H1 (cell line): Measurements from ENCODE around the gene PCDHGB5. TPM values are rescaled to one million over a fixed set of nuclear protein-coding genes. Genes with fewer than 3 reads are reported as not detected.

Experiments used
- CTCF ChIA-PET: fragments of 300-600 bp; sonication (Branson Sonifier 250); formaldehyde crosslinking; loops from one replicate; lab custom pipeline; 2021; ENCODE audit not compliant: partially characterized antibody; lab: Charles Lee
- POLR2A ChIA-PET: fragments of 300-600 bp; sonication (Branson Sonifier 250); formaldehyde crosslinking; loops from one replicate; lab custom pipeline; 2021; ENCODE audit warnings: inconsistent platforms; ENCODE audit not compliant: partially characterized antibody; lab: Charles Lee
- DNase-seq, 2 experiments: peaks; one replicate each; pipeline versions ENCODE4 v3.0.0 to v3.0.0-alpha.2; 2010 to 2022; ENCODE audit warnings: low spot score in 2 of 2, low read depth in 1 of 2, mixed read lengths in 1 of 2
- FAIRE-seq: peaks from 2 replicates; lab custom pipeline; 2011; peaks lifted over from hg19 to GRCh38; lab: Jason Lieb, UNC
- H2AFZ ChIP-seq: 2 replicates; pipeline ENCODE4 v1.8.1; 2012; ENCODE audit warnings: low read length, inconsistent platforms
- H2AK5ac ChIP-seq: 2 replicates; pipeline ENCODE4 v1.6.1; 2013; ENCODE audit warnings: low read depth, low read length
- H2BK120ac ChIP-seq: replicated peaks from 2 replicates; pipeline ENCODE3; 2013; ENCODE audit warnings: low read depth, low read length, inconsistent platforms
- H2BK12ac ChIP-seq: 2 replicates; pipeline ENCODE4 v1.6.1; 2013; ENCODE audit warnings: low read depth, low read length
- H2BK15ac ChIP-seq: 2 replicates; pipeline ENCODE4 v1.6.1; 2013; ENCODE audit warnings: low read length
- H2BK20ac ChIP-seq: 2 replicates; pipeline ENCODE4 v1.6.1; 2013; ENCODE audit warnings: low read length
- H2BK5ac ChIP-seq: 2 replicates; pipeline ENCODE4 v1.6.1; 2013; ENCODE audit warnings: low read depth, low read length
- H3K14ac ChIP-seq: 2 replicates; pipeline ENCODE4 v1.6.1; 2013; ENCODE audit warnings: inconsistent platforms; ENCODE audit not compliant: insufficient read length
- H3K18ac ChIP-seq: 2 replicates; pipeline ENCODE4 v1.6.1; 2013; ENCODE audit warnings: low read length; ENCODE audit errors: extremely low read depth
- H3K23ac ChIP-seq: 2 replicates; pipeline ENCODE4 v1.6.1; 2013; ENCODE audit warnings: inconsistent platforms; ENCODE audit not compliant: insufficient read length
- H3K23me2 ChIP-seq: 2 replicates; pipeline ENCODE4 v1.6.1; 2013; ENCODE audit warnings: low read depth, low read length
- H3K27ac ChIP-seq: 2 replicates; pipeline ENCODE4 v1.6.1; 2011; ENCODE audit warnings: low read depth, low read length, inconsistent platforms
- H3K27me3 ChIP-seq, 4 experiments: replicated peaks in 1 of 4; 1 replicate in 1 of 4; 2 replicates in 3 of 4; pipeline versions ENCODE4 v1.6.1 to v1.8.1; 2011 to 2013; ENCODE audit warnings: low read length in 3 of 4, mild to moderate bottlenecking in 3 of 4, inconsistent platforms in 2 of 4, mixed read lengths in 2 of 4, moderate library complexity in 1 of 4; ENCODE audit not compliant: control insufficient read depth in 3 of 4, insufficient read depth in 3 of 4; ENCODE audit errors: extremely low read depth in 1 of 4
- H3K36me3 ChIP-seq, 4 experiments: 2 replicates each; pipeline versions ENCODE4 v1.6.1 to v1.8.1; 2011 to 2013; ENCODE audit warnings: mild to moderate bottlenecking in 4 of 4, low read length in 3 of 4, moderate library complexity in 2 of 4, control low read depth in 1 of 4, inconsistent platforms in 1 of 4; ENCODE audit not compliant: insufficient read depth in 4 of 4, control insufficient read depth in 2 of 4
- H3K4ac ChIP-seq: replicated peaks from 2 replicates; pipeline ENCODE3; 2013; ENCODE audit warnings: low read length, low read depth, mixed read lengths, inconsistent platforms; ENCODE audit not compliant: insufficient read length
- H3K4me1 ChIP-seq, 4 experiments: replicated peaks in 1 of 4; 1 replicate in 1 of 4; 2 replicates in 3 of 4; pipeline versions ENCODE4 v1.6.1 to v1.8.1; 2011 to 2013; ENCODE audit warnings: low read length in 3 of 4, inconsistent platforms in 2 of 4, mixed read lengths in 1 of 4; ENCODE audit not compliant: insufficient read depth in 4 of 4, control insufficient read depth in 3 of 4
- H3K4me2 ChIP-seq, 2 experiments: 2 replicates each; pipeline versions ENCODE4 v1.6.1 to v1.8.1; 2011 to 2013; ENCODE audit warnings: low read depth in 2 of 2, low read length in 2 of 2, control low read depth in 1 of 2, inconsistent platforms in 1 of 2, mild to moderate bottlenecking in 1 of 2; ENCODE audit not compliant: insufficient read depth in 1 of 2
- H3K4me3 ChIP-seq, 4 experiments: fragments of 200-600, 300-600 bp in 1 of 4; sonication (generic), shearing (Covaris generic), sonication (Bioruptor Twin) in 1 of 4; 2 replicates each; pipeline versions ENCODE4 v1.5.1 to v1.8.1; 2011 to 2016; ENCODE audit warnings: low read length in 4 of 4, low read depth in 3 of 4, control low read depth in 2 of 4, inconsistent platforms in 2 of 4, mild to moderate bottlenecking in 2 of 4, mixed read lengths in 1 of 4, moderate library complexity in 1 of 4; ENCODE audit not compliant: insufficient read depth in 2 of 4; ENCODE audit errors: extremely low read depth in 1 of 4
- H3K56ac ChIP-seq: replicated peaks from 2 replicates; pipeline ENCODE3; 2013; ENCODE audit warnings: low read depth, mild to moderate bottlenecking, mixed read lengths, low read length, inconsistent platforms; ENCODE audit not compliant: insufficient read length
- H3K79me1 ChIP-seq: 2 replicates; pipeline ENCODE4 v1.6.1; 2013; ENCODE audit warnings: low read depth, low read length, control low read depth
- H3K79me2 ChIP-seq, 2 experiments: 2 replicates each; pipeline versions ENCODE4 v1.6.1 to v1.8.1; 2012 to 2013; ENCODE audit warnings: low read length in 2 of 2, mild to moderate bottlenecking in 2 of 2, inconsistent platforms in 1 of 2; ENCODE audit not compliant: insufficient read depth in 2 of 2, control insufficient read depth in 1 of 2
- H3K9ac ChIP-seq, 4 experiments: replicated peaks in 1 of 4; 1 replicate in 1 of 4; 2 replicates in 3 of 4; pipeline versions ENCODE4 v1.6.1 to v1.8.1; 2011 to 2013; ENCODE audit warnings: low read depth in 3 of 4, low read length in 3 of 4, control low read depth in 2 of 4, mild to moderate bottlenecking in 2 of 4, moderate library complexity in 2 of 4, inconsistent platforms in 1 of 4; ENCODE audit errors: extremely low read depth in 1 of 4
- H3K9me3 ChIP-seq, 2 experiments: 2 replicates each; pipeline versions ENCODE4 v1.6.1 to v1.8.1; 2012 to 2013; ENCODE audit warnings: mild to moderate bottlenecking in 2 of 2, moderate library complexity in 2 of 2, control low read depth in 1 of 2, inconsistent platforms in 1 of 2, low read depth in 1 of 2, low read length in 1 of 2, mixed read lengths in 1 of 2; ENCODE audit not compliant: insufficient read depth in 2 of 2
- H4K20me1 ChIP-seq, 2 experiments: replicated peaks in 1 of 2; 2 replicates each; pipeline versions ENCODE3 to v1.8.1; 2011 to 2013; ENCODE audit warnings: inconsistent platforms in 2 of 2, low read length in 2 of 2, mild to moderate bottlenecking in 1 of 2; ENCODE audit not compliant: insufficient read depth in 2 of 2, control insufficient read depth in 1 of 2
- H4K5ac ChIP-seq: 2 replicates; pipeline ENCODE4 v1.6.1; 2013; ENCODE audit warnings: low read length, low read depth, mixed read lengths, inconsistent platforms; ENCODE audit not compliant: insufficient read length
- H4K8ac ChIP-seq: 2 replicates; pipeline ENCODE4 v1.8.0; 2013; ENCODE audit warnings: mild to moderate bottlenecking, moderate library complexity, low read length, inconsistent platforms; ENCODE audit not compliant: insufficient read depth; ENCODE audit errors: extremely low read depth
- H4K91ac ChIP-seq: replicated peaks from 2 replicates; pipeline ENCODE3; 2013; ENCODE audit warnings: low read length, mixed read lengths, inconsistent platforms; ENCODE audit not compliant: insufficient read length
- ATF3 ChIP-seq: IDR thresholded peaks from 2 replicates; pipeline ENCODE4 v1.6.1; 2011; ENCODE audit warnings: low read depth, mild to moderate bottlenecking, low read length; ENCODE audit not compliant: insufficient read depth
- CBX5 ChIP-seq: fragments of 300-800, 300-1000 bp; sonication (generic); IDR thresholded peaks from 2 replicates; pipeline ENCODE4 v1.7.1; 2016; ENCODE audit warnings: antibody characterized with exemption, low read length, low read depth
- RNF2 ChIP-seq: fragments of 200-900, 300-1000 bp; sonication (generic); IDR thresholded peaks from 2 replicates; pipeline ENCODE4 v1.7.1; 2016; ENCODE audit warnings: borderline replicate concordance, low read depth, mild to moderate bottlenecking, antibody characterized with exemption, low read length; ENCODE audit not compliant: poor library complexity, severe bottlenecking; ENCODE audit errors: missing control alignments
- SAP30 ChIP-seq: fragments of 300-600 bp; sonication (generic); IDR thresholded peaks from 2 replicates; pipeline ENCODE4 v1.7.1; 2012; ENCODE audit warnings: low read length, moderate library complexity, mild to moderate bottlenecking, inconsistent platforms; ENCODE audit not compliant: insufficient read depth, insufficient replicate concordance
- SP4 ChIP-seq: IDR thresholded peaks from 2 replicates; pipeline ENCODE4 v1.6.1; 2012; ENCODE audit warnings: low read length, inconsistent platforms
- WGBS, 2 experiments: shearing (Covaris generic) in 1 of 2; methylation state at CpG; one replicate each; pipeline versions ENCODE4 v1.1.6 to v1.1.7; 2013 to 2015; ENCODE audit warnings: low lambda C conversion rate in 2 of 2, mixed read lengths in 2 of 2, inconsistent platforms in 1 of 2, low coverage in 1 of 2, missing lambda C conversion rate in 1 of 2; ENCODE audit not compliant: insufficient replicate concordance in 2 of 2, insufficient coverage in 1 of 2, insufficient read length in 1 of 2; ENCODE audit errors: extremely low coverage in 1 of 2, missing lambda C conversion rate in 1 of 2; 5-methylcytosine and 5-hydroxymethylcytosine counted together
- polyA plus RNA-seq, 7 experiments: library from polyadenylated mRNA; depleted of rRNA in 3 of 7; stranded (reverse) in 5 of 7; unstranded in 2 of 7; fragments of >200 nt in 5 of 7; fragments of 200-250 nt in 2 of 7; gene quantifications; 1 replicate in 5 of 7; 2 replicates in 1 of 7; 4 replicates in 1 of 7; pipeline versions ENCODE4 v1.2.1 to v1.2.3, GENCODE V29; 2011 to 2013; ENCODE audit warnings: missing spikeins in 2 of 7, mixed read lengths in 2 of 7
- total RNA-seq: library from RNA; stranded (reverse); fragmentation: NEBNext Ultra II Directional; extraction: Animal tissue kit (Norgen Biotek cat#: 25700); gene quantifications from 2 replicates; pipeline ENCODE4 v1.2.1, GENCODE V29; 2021
- TF ChIP-seq, protein P1 (sequence below): IDR thresholded peaks from 2 replicates; pipeline ENCODE4 v1.6.1; 2012; ENCODE audit warnings: inconsistent platforms

Gene PCDHGB5
- total and polyA plus RNA-seq, 2 of the 8 experiments (the other 6 are each of a cell fraction or from before 2014, with no cell fraction given), result 1.1 to 2.6 TPM

- no peaks in the 10 kb centered on the region for H3K36me3 ChIP-seq
- no peak overlapping the region for H3K27ac ChIP-seq
- no peak overlapping the region for H3K4me2 ChIP-seq
- ChIA-PET CTCF (interaction anchor here (0.6 to 4.9 kb wide), 17 partner anchors 10 to 127 kb away, joined by 3 to 22 read pairs (median 5); partner anchors contain the start of genes PCDHGA10, PCDHGA11, PCDHGA12 and PCDHGB3), POLR2A (interaction anchor here (1.0 kb wide), 1 partner anchor 196 kb away, joined by 3 read pairs; the partner anchor contains the start of gene PCDHB15)
- H2BK5ac ChIP-seq, result no peak overlapping the region
- no peak overlapping the region for H3K18ac ChIP-seq
- no peak overlapping the region for H3K9ac ChIP-seq
- H2BK120ac ChIP-seq, result no peak overlapping the region
- H3K56ac ChIP-seq, result no peak overlapping the region
- FAIRE-seq, result no peak
- no peak overlapping the region for H2BK12ac ChIP-seq
- H4K8ac ChIP-seq, result no peak overlapping the region
- H3K79me1 ChIP-seq, result no peaks in the 10 kb centered on the region
- H2AK5ac ChIP-seq, result no peak overlapping the region
- 90% methylated on average over 9 of the region's 9 CpGs; no CpG with 5 or more reads in 1 of the 2 experiments for whole genome bisulfite sequencing, 2 experiments
- H4K5ac ChIP-seq, result no peak overlapping the region
- no peaks in the 10 kb centered on the region for H3K23me2 ChIP-seq
- DNase-seq, result no peak
- no peaks in the 10 kb centered on the region for H3K79me2 ChIP-seq
- peaks cover 2 to 6% of the 10 kb centered on the region in 2 experiments; a peak in 1 of 4 replicates for H3K9me3 ChIP-seq
- H3K23ac ChIP-seq, result no peak overlapping the region
- H3K27me3 ChIP-seq, result no peaks in the 10 kb centered on the region
- no peak for TF ChIP-seq SAP30
- TF ChIP-seq CBX5, result no peak
- TF ChIP-seq SP4, result no peak
- TF ChIP-seq, protein P1, sequence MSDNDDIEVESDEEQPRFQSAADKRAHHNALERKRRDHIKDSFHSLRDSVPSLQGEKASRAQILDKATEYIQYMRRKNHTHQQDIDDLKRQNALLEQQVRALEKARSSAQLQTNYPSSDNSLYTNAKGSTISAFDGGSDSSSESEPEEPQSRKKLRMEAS, result no peak
- no peak for TF ChIP-seq ATF3
- TF ChIP-seq RNF2, result no peak
- TF ChIP-seq, all 59 proteins: peak for 0
- Histone ChIP-seq H3K4ac (no peak overlapping the region), H3K4me1 (no peaks in the 10 kb centered on the region), H2BK15ac (no peak overlapping the region), H2AFZ (no peak overlapping the region), H4K20me1 (peaks cover 0 to 2% of the 10 kb centered on the region in 2 experiments), H3K4me3 (no peak overlapping the region), H2BK20ac (no peak overlapping the region), H4K91ac (no peak overlapping the region), H3K14ac (no peak overlapping the region)
Measured at GRCh38 chr5:141440341-141440740, 42.6 kb downstream of the PCDHGB5 start.
